Activated CD4-positive, alpha-beta T cell treated with anti-CD3 and anti-CD28 coated beads, Interleukin-2, amount 50 U/mL, for 48 hours (primary cell): ENCODE measurements around the gene IPO13.

Experiments
- DNase-seq, 2 experiments: peaks; one replicate each; pipeline ENCODE4 v3.0.0-alpha.2; 2020

Gene IPO13

DNA sequence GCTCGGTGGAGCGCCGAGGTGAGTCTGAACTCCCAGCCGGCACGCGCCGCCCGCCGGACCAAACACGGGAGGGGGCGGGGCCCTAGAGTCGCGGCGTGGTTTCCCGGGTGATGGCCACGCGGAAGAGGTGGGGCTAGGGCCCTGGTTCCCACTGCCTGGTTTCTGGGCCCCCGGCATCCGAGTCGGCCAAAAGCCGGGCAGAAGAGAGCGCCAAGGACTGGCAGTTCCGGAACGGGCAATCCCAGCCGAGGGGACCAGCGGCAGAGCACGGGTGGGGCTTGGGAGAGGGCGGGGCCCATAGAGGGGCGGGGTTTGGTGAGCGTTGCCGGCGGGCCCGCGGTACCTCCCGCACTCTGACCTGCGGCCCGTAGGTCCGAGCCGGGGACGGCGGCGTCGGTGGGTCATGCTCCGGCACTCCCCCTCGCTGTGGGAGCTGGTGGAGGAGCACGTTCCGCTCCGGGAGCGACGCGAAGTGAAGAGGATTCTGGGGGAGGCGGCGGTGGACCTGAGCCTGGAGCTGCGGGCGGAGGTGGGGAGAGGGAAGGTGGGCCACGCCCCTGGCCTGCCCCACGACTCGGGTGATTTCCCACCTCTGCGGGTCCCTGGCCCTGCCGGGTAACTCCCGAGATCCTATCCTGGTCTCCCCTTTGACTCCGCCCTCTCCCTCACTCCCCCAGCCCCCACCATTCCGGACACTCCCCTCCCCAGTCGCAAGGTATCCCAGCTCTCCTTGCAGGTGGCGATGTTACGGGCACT is 44.9 kb downstream of the IPO13 start, which contains the start of gene CCDC24:
Gene CCDC24 (plus strand): TSS at position 124 of the 756 bp plus-strand sequence. CDS start 280 bp downstream, at position 404.
- peak; percentile 83 to 85 for DNase-seq

GRCh38 chr1:43992232-43992995 is 45.7 kb downstream of the IPO13 start:
- no peak for DNase-seq

GRCh38 chr1:43993206-43993914 is 46.6 kb downstream of the IPO13 start:
- DNase-seq: no peak

DNA sequence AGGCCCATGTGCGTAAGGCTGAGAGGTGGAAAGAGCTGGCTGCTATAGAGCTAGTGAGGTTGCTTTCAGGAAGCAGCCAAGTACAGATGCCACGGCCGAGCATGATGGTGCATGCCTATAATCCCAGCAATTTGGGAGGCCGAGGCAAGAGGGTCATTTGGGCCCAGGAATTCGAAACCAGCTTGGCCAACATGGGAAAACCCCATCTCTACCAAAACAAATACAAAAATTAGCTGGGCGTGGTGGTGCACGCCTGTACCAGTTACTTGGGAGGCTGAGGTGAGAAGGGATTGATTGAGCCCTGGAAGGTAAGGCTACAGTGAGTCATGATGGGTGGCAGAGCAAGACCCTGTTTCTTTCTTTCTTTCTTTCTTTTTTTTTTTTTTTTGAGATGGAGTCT is 47.3 kb downstream of the IPO13 start:
- DNase-seq: no peak

DNA sequence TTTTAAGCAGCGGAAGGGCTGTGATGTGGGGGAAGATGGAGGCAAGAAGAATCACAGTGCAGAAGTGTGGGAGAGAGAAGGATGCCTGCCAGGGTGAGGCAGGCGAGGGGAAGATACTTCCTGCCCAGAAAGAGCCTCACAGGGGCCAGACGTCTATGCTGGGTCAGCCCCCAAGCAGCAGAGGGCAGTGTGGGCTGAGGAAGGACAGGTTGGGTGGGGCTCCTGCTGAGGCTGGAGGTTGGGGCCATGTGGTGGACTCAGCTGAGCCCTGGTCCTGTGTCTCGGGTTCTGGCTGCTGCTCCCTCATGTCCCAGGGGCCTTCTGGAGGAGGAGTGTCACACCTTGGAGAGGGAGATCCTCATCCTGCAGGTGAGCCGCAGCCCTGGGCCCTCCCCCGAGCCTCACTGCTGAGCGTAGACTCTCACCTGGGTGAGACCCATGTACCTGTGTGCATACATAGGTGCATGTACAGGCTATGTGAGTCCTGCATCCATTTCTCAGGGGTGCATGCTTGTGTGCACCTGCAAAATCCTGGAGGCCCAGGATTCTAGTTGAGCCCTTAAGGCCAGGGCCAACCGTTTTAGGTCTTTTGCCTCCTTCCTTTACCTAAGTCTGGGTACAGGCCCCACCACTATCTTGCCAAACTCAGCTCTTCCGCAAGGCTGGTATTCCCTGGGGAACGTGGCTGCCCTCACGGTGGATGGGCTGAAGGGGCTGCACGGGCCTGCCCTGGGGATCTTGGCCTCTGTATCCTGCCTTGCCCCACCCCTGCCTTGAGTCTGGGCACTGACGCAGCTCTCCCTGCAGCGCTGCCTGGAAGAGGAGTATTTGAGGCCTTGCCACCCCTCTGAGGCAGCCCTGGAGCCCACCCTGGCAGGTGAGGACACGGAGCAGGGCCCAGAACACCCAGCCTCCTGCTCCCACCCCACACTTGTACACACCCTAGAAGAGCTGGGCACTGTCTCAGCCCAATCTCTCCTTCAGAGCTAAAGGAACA is 48.3 kb downstream of the IPO13 start:
- DNase-seq: no peak

DNA sequence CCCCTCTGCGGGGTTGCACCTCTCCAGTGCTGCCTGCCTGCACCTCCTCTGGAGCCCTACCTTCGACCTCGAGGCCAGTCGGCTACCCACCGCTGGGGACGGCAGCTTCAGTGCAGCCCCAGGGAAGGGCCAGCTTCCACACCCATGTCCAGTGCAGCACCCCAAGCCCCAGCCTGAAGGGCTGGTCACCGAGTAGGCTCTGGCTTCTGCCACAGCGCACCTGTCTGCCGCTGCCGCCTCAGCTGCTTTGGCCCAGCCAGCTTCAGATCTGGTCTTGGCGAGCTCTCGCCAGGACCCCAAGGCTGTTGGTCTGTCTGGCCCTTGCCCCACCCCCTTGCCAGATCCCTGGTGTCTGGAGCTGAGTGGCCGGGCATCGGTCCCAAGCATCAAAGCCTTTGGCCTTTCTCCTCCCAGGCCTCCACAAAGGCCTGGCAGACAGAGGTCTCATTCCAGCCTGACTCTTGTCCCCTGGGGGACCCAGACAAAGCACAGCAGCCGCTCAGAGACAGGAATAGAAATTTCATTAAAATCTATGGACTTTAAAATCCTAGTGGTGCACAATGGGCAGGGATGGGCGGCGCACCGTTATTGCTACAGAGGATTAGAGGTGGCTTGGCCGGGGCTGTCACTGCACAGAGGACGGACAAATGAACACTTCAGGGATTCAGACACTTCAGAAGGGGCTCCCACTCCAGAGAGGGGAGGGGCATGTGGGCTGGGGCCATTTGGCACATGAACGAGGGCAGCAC is 49.4 kb downstream of the IPO13 start:
- no peak for DNase-seq

GRCh38 chr1:43996733-43997115 is 50.0 kb downstream of the IPO13 start:
- DNase-seq: no peak

DNA sequence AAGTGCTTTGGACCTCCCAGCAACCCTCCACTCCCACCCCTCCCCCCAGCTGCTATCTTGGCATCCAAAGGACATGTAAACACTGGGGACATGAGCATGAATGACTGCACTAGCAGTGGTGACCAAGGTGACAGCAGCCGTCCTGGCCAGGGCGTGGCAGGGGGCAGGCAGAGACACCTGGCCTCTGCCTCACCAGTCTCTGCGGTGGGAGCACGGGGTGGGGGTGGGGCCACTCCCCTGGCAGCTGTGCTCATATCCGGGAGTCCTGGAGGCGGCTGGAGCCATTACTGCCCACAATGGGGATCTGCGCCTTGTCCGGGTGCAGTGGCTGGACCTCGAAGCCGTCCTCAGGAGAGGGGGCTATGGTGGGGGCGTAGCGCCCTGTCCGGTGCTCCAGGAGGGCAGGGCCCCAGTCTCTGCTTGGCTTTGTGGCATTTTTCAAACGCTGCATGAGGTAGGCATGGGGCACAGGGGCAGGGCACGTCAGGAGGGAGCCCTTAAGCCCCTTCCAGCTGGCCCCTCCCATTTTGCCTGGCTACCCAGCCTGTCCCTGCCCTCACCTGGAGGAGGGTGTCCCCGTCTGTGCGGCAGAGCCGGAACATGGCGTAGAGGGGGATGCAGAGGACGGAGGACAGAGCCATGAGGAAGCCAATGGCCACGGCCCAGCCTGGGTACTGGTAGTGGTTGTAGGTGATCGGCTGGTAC is 50.7 kb downstream of the IPO13 start:
- no peak for DNase-seq

DNA sequence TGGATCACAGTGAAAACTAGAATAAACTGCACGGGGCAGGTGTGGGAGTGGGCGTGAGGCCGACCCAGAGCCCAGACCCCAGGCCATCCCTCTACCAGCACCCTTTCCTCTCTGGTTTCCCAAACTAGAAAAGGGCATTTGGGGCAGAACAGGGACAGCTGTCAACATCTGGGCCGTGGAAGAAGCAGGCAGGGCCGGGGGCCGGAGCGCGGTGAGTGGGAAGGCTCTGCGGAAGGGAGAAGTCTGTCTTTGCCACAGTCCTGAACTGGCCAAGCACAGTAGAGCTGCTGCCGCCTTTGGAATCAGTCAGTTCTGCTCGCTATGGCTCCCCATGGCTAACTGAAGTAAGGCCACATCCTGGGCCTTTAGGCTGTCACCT is 51.2 kb downstream of the IPO13 start:
- DNase-seq: no peak

GRCh38 chr1:43999455-43999854 is 52.7 kb downstream of the IPO13 start:
- no peak for DNase-seq

GRCh38 chr1:44000122-44000665 is 53.4 kb downstream of the IPO13 start:
- DNase-seq: no peak

GRCh38 chr1:44002165-44002564 is 55.4 kb downstream of the IPO13 start:
- DNase-seq: no peak

GRCh38 chr1:44002606-44003157 is 55.9 kb downstream of the IPO13 start:
- DNase-seq: no peak

DNA sequence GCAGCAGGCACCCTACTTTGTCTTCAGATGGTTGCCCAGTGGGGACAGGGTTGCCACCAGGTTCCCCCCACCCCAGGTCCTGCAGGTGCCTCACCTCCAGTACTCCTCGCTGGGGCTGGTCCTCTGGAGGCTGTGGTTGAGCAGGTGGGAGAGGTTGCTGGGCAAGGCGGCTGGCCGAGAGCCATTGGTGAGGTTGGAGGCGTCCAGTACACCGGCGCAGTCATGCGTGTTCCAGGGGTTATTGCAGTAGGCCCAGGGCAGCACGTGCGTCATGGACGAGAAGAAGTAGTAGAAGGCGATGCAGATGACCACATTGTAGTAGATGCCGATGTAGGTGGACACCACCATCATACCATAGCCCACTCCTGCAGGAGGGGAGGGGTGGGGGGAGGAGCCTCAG is 61.5 kb downstream of the IPO13 start:
- no peak for DNase-seq

DNA sequence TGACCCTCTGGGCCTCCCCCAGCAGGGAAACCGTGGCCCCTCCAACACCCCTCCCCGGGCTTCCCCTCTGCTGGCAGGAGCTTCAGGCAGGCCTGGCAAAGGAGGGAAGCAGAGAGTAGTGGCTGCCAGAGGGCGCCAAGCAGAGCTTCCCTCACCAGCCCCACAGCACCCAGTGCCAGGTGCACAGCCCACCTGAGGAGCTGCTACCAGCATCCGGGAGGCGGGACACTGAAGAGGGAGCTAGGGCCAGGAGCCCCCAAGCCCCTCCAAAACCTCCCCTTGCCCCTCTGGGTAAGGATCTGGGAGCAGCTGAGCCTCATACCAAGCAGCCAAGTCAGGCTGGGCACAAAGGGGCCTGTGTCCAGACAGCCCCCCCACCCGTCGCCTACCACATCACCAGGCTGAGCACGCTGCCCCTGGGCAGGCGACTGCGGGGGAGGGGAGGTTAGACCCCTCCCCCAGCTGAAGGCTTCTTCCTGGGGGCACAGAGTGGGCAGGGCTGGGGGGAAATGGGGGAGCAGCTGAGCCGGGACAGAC is 64.3 kb downstream of the IPO13 start:
- no peak for DNase-seq

GRCh38 chr1:44012404-44012803 is 65.7 kb downstream of the IPO13 start:
- no peak for DNase-seq

GRCh38 chr1:44012941-44013609 is 66.3 kb downstream of the IPO13 start:
- no peak for DNase-seq

- DNase-seq: no peak
Observed at GRCh38 chr1:44013949-44014348, 67.2 kb downstream of the IPO13 start.

- no peak for DNase-seq
Observed at GRCh38 chr1:44014365-44015104, 67.8 kb downstream of the IPO13 start.
